Measurements from ENCODE around the gene RHOT1. TPM values are rescaled to one million over a fixed set of nuclear protein-coding genes. Genes with fewer than 3 reads are reported as not detected.

The RHOT1 gene
- total RNA-seq, 4 donors from 2014 or later = 17.3 to 34.9 (median 21.9) TPM

DNA sequence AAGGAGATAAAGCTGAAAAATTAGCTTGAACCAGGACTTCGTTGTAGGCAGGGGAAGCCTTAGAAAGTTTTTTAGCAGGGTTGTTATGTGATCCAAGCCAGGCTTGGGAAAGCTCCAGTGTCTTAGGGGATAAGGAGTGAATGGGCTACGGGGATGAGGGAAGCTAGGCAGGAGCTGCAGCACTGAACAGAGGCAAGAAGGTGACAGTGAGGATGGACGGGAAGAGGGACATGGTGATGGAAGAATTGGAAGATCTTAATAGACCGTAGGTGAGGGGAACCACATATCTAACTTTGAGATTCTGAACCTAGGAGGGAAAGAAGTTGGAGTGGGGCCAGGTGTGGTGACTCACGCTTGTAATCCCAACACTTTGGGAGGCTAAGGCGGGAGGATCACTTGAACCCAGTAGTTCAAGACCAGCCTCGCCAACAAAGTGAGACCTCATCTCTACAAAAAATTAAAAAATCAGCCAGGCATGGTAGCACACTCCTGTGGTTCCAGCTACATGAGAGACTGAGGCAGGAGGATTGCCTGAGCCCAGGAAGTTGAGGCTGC, 126.5 kb downstream of the RHOT1 start:
- Histone ChIP-seq H3K4me1 (peaks cover 14 to 31% (median 22%) of the 10 kb centered on the region in 3 donors), H3K4me3 (no peak overlapping the region), H3K27me3 (peaks cover 6 to 83% (median 9%) of the 10 kb centered on the region in 4 donors), H3K36me3 (no peaks in the 10 kb centered on the region), H3K27ac (no peak overlapping the region), H3K9me3 (no peaks in the 10 kb centered on the region)
- intact Hi-C loops (cut with DNase I) = no loop called here
- TF ChIP-seq CTCF (IDR thresholded peaks at IDR 0.05) (no peak), POLR2A (IDR thresholded peaks at IDR 0.05) (no peak)
- DNase-seq = no peak
- WGBS, 2 donors = 60 to 62% methylated on average over 7 of the region's 7 CpGs

- 49 to 61% methylated on average over 11 of the region's 11 CpGs for WGBS, 2 donors
- intact Hi-C loops (cut with DNase I) = no loop called here
- H3K9me3 ChIP-seq = no peaks in the 10 kb centered on the region
Observed at GRCh38 chr17:32269377-32269776, 127.1 kb downstream of the RHOT1 start.

DNA sequence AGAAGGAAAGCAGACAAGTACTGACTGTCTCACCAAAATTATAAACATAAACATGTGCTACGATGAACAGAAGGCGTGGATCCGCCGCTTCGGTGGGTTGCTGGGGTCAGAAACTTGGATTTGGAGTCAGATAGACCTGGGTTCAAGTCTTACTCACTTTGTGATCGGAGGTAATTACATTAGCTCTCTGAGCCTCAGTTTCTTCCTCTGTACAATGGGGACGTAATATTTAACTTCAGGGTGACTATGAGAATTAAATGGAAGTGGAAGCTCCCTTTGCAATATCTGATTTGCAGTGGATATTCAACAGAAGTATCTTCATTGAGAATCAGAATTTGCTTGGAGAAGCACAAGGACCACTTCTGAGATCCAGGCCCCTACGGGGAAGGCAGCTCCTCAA, 129.5 kb downstream of the RHOT1 start:
- Histone ChIP-seq H3K36me3 (no peaks in the 10 kb centered on the region), H3K4me3 (no peak overlapping the region), H3K27ac (no peak overlapping the region), H3K27me3 (peaks cover 0 to 69% (median 6%) of the 10 kb centered on the region in 4 donors), H3K9me3 (no peaks in the 10 kb centered on the region), H3K4me1 (peaks cover 7 to 20% (median 10%) of the 10 kb centered on the region in 3 donors)
- 89 to 96% methylated on average over 7 to 8 of the region's 8 CpGs for WGBS, 2 donors
- DNase-seq = no peak
- intact Hi-C loops (cut with DNase I) = no loop called here
- no peak for TF ChIP-seq CTCF (IDR thresholded peaks at IDR 0.05)
- TF ChIP-seq POLR2A (IDR thresholded peaks at IDR 0.05) = no peak

More at GRCh38 chr17:32269377-32269776, 127.1 kb downstream of the RHOT1 start:
- TF ChIP-seq CTCF (IDR thresholded peaks at IDR 0.05) (no peak), POLR2A (IDR thresholded peaks at IDR 0.05) (no peak)
- Histone ChIP-seq H3K36me3 (no peaks in the 10 kb centered on the region), H3K27me3 (peaks cover 6 to 83% (median 9%) of the 10 kb centered on the region in 4 donors), H3K27ac (no peak overlapping the region), H3K4me3 (no peak overlapping the region), H3K4me1 (peaks cover 14 to 31% (median 22%) of the 10 kb centered on the region in 3 donors)
- no peak for DNase-seq

GRCh38 chr17:32274101-32274500, 131.8 kb downstream of the RHOT1 start:
- Histone ChIP-seq H3K9me3 (no peaks in the 10 kb centered on the region), H3K4me3 (no peak overlapping the region), H3K27ac (no peak overlapping the region), H3K4me1 (peaks cover 0 to 8% (median 0%) of the 10 kb centered on the region in 3 donors), H3K36me3 (no peaks in the 10 kb centered on the region), H3K27me3 (peaks cover 0 to 47% (median 0%) of the 10 kb centered on the region in 4 donors)
- TF ChIP-seq CTCF (IDR thresholded peaks at IDR 0.05) = no peak
- TF ChIP-seq POLR2A (IDR thresholded peaks at IDR 0.05) = no peak
- no peak for DNase-seq
- intact Hi-C loops (cut with DNase I) = no loop called here
- WGBS, 2 donors = 81 to 90% methylated on average over 3 to 5 of the region's 5 CpGs

GRCh38 chr17:32274643-32275042, 132.3 kb downstream of the RHOT1 start:
- WGBS, 2 donors = 82 to 87% methylated on average over 6 of the region's 6 CpGs
- no peaks in the 10 kb centered on the region for H3K36me3 ChIP-seq
- no peak overlapping the region for H3K4me3 ChIP-seq
- H3K9me3 ChIP-seq = no peaks in the 10 kb centered on the region
- DNase-seq = no peak
- H3K27me3 ChIP-seq = peaks cover 0 to 41% (median 0%) of the 10 kb centered on the region in 4 donors
- peaks cover 0 to 8% (median 0%) of the 10 kb centered on the region in 3 donors for H3K4me1 ChIP-seq
- no peak for TF ChIP-seq CTCF (IDR thresholded peaks at IDR 0.05)
- no peak for TF ChIP-seq POLR2A (IDR thresholded peaks at IDR 0.05)
- no peak overlapping the region for H3K27ac ChIP-seq
- intact Hi-C loops (cut with DNase I) = no loop called here

Small RNA genes lying within 50 kb of the gene (small RNA-seq; reads per million reads assigned to genes)
- 0 to 1.3 (median 0) reads per million in 4 donors for gene UBL5P2

Other genes starting within 250 kb of the RHOT1 start
- gene UTP6, start 240.8 kb upstream of the RHOT1 start, total RNA-seq = 10 to 100 TPM; 17.1 to 40.4 (median 24.5) TPM
- 10 to 100 TPM; 10.5 to 20.7 (median 15.9) TPM for gene SUZ12, start 205.5 kb upstream of the RHOT1 start, total RNA-seq
- gene LRRC37B, start 135.1 kb upstream of the RHOT1 start, total RNA-seq = 10 to 100 TPM in 2 of 4 donors, 1 to 10 TPM in 2; 5.8 to 14.9 (median 9.7) TPM
- 1 to 10 TPM in 1 of 4 donors, under 1 TPM in 2, not detected in 1; 0.09 to 1.1 (median 0.76) TPM for gene RHBDL3, start 123.3 kb downstream of the RHOT1 start, total RNA-seq
- 10 to 100 TPM in 1 of 4 donors, 1 to 10 TPM in 3; 3.6 to 14.7 (median 9.1) TPM for gene C17orf75, start 199.7 kb downstream of the RHOT1 start, total RNA-seq
- 100 to 1,000 TPM; 101 to 181 (median 137) TPM for gene ZNF207, start 207.7 kb downstream of the RHOT1 start, total RNA-seq